MM.1S (cell line): ENCODE data around the gene C12orf42.

Experiments
- CTCF ChIP-seq: fragments of 300-600 bp; sonication (generic); IDR thresholded peaks from 2 replicates; pipeline ENCODE4 v1.5.1; 2016; ENCODE audit warnings: antibody characterized with exemption, low read length, mixed read lengths
- EZH2 ChIP-seq: fragments of 300-600 bp; sonication (generic); optimal IDR thresholded peaks from 2 replicates; pipeline ENCODE3; 2017; ENCODE audit warnings: low read depth, mild to moderate bottlenecking, antibody characterized with exemption, low read length, mixed read lengths

- no peak for TF ChIP-seq EZH2
- no peak for TF ChIP-seq CTCF
Measured at GRCh38 chr12:103273645-103274044, 222.1 kb downstream of the C12orf42 start.
